Activated CD8-positive, alpha-beta memory T cell treated with anti-CD3 and anti-CD28 coated beads, Interleukin-2, amount 50 U/mL, for 1 hour (primary cell): Measurements from ENCODE around the gene ARMH3.

Source experiments
- DNase-seq: peaks from one replicate; pipeline ENCODE4 v3.0.0-alpha.2; 2020; ENCODE audit errors: extremely low read depth

ARMH3 gene

GRCh38 chr10:101858723-101859500, 197.1 kb downstream of the ARMH3 start:
- no peak for DNase-seq

- DNase-seq = no peak
Observed at GRCh38 chr10:101857802-101858476, 198.0 kb downstream of the ARMH3 start.

- no peak for DNase-seq
Observed at GRCh38 chr10:101856626-101857025, 199.3 kb downstream of the ARMH3 start.

- DNase-seq = no peak
Observed at GRCh38 chr10:101851411-101852116, 204.4 kb downstream of the ARMH3 start.

- DNase-seq = no peak
Observed at GRCh38 chr10:101850749-101851148, 205.2 kb downstream of the ARMH3 start.

GRCh38 chr10:101848894-101849351, 207.1 kb downstream of the ARMH3 start:
- no peak for DNase-seq

GRCh38 chr10:101848408-101848807, 207.6 kb downstream of the ARMH3 start:
- DNase-seq = no peak

GRCh38 chr10:101845893-101846292, 210.1 kb downstream of the ARMH3 start:
- DNase-seq = no peak

GRCh38 chr10:101843032-101844021, 212.6 kb downstream of the ARMH3 start, which contains the start of gene KCNIP2:
TSS of gene KCNIP2 (minus strand) at chr10:101843800. CDS start at chr10:101843568, 232 bp downstream.
- DNase-seq = no peak

GRCh38 chr10:101841826-101842225, 214.1 kb downstream of the ARMH3 start:
- no peak for DNase-seq

- no peak for DNase-seq
Observed at GRCh38 chr10:101840741-101841453, 215.1 kb downstream of the ARMH3 start.

GRCh38 chr10:101840102-101840684, 215.8 kb downstream of the ARMH3 start:
- no peak for DNase-seq

GRCh38 chr10:101839416-101840063, 216.4 kb downstream of the ARMH3 start:
- no peak for DNase-seq

GRCh38 chr10:101839002-101839401, 217.0 kb downstream of the ARMH3 start:
- DNase-seq = no peak

- no peak for DNase-seq
Observed at GRCh38 chr10:101838416-101838970, 217.5 kb downstream of the ARMH3 start.

- no peak for DNase-seq
Observed at GRCh38 chr10:101837748-101838147, 218.2 kb downstream of the ARMH3 start.

GRCh38 chr10:101835362-101835761, 220.6 kb downstream of the ARMH3 start:
- no peak for DNase-seq

GRCh38 chr10:101834341-101834740, 221.6 kb downstream of the ARMH3 start:
- no peak for DNase-seq

GRCh38 chr10:101833466-101833865, 222.5 kb downstream of the ARMH3 start:
- DNase-seq = no peak
